KMS-11 (cell line): ENCODE data around the gene RIC8B.

Experiments used
- H2AFZ ChIP-seq: fragments of 200-600 bp; sonication (generic); 2 replicates; pipeline ENCODE4 v1.6.1; 2016; ENCODE audit warnings: antibody characterized with exemption, mixed run types, low read depth
- H3K27ac ChIP-seq: fragments of 200-600 bp; sonication (generic); 2 replicates; pipeline ENCODE4 v1.6.1; 2016; ENCODE audit warnings: mild to moderate bottlenecking, mixed run types
- H3K27me3 ChIP-seq: fragments of 200-600 bp; sonication (generic); 2 replicates; pipeline ENCODE4 v1.6.1; 2017; ENCODE audit warnings: mild to moderate bottlenecking, low read depth, mixed run types, moderate library complexity; ENCODE audit not compliant: insufficient read depth
- H3K36me3 ChIP-seq: fragments of 200-600 bp; sonication (generic); 2 replicates; pipeline ENCODE4 v1.6.1; 2017; ENCODE audit warnings: mild to moderate bottlenecking, mixed run types; ENCODE audit not compliant: insufficient read depth
- H3K4me1 ChIP-seq: fragments of 200-600 bp; sonication (generic); 2 replicates; pipeline ENCODE4 v1.6.1; 2016; ENCODE audit warnings: mild to moderate bottlenecking, low read depth, mixed run types; ENCODE audit not compliant: poor library complexity, severe bottlenecking
- H3K4me2 ChIP-seq: fragments of 200-600 bp; sonication (generic); 2 replicates; pipeline ENCODE4 v1.7.0; 2016; ENCODE audit warnings: mild to moderate bottlenecking, mixed run types
- H3K4me3 ChIP-seq: fragments of 200-600 bp; sonication (generic); IDR thresholded peaks from 2 replicates; pipeline ENCODE4 v1.6.1; 2017; ENCODE audit warnings: low read depth, low read length, mixed read lengths; ENCODE audit not compliant: insufficient read depth
- H3K79me2 ChIP-seq: fragments of 200-600 bp; sonication (generic); 2 replicates; pipeline ENCODE4 v1.6.1; 2016; ENCODE audit warnings: low read depth, mixed run types; ENCODE audit not compliant: insufficient read depth
- H3K9ac ChIP-seq: fragments of 200-600 bp; sonication (generic); 2 replicates; pipeline ENCODE4 v1.6.1; 2016; ENCODE audit warnings: mild to moderate bottlenecking, mixed run types
- H4K20me1 ChIP-seq: fragments of 200-600 bp; sonication (generic); 2 replicates; pipeline ENCODE4 v1.6.1; 2016; ENCODE audit warnings: mild to moderate bottlenecking, mixed run types; ENCODE audit not compliant: insufficient read depth
- CTCF ChIP-seq: fragments of 200-600 bp; sonication (generic); conservative IDR thresholded peaks from 2 replicates; pipeline ENCODE4 v1.6.1; 2017; ENCODE audit warnings: low read depth, mild to moderate bottlenecking, antibody characterized with exemption, low read length, moderate library complexity, mixed read lengths

RIC8B gene

GRCh38 chr12:106885026-106885425, 110.5 kb downstream of the RIC8B start:
- no peaks in the 10 kb centered on the region for H3K36me3 ChIP-seq
- no peak for TF ChIP-seq CTCF
- no peaks in the 10 kb centered on the region for H4K20me1 ChIP-seq
- no peak overlapping the region for H3K4me2 ChIP-seq
- H3K27ac ChIP-seq = no peak overlapping the region
- H3K4me1 ChIP-seq = no peaks in the 10 kb centered on the region
- no peaks in the 10 kb centered on the region for H3K79me2 ChIP-seq
- no peaks in the 10 kb centered on the region for H3K27me3 ChIP-seq
- H2AFZ ChIP-seq = no peak overlapping the region
- no peak overlapping the region for H3K9ac ChIP-seq
- H3K4me3 ChIP-seq = no peak overlapping the region

- Histone ChIP-seq H3K79me2 (no peaks in the 10 kb centered on the region), H3K4me2 (no peak overlapping the region), H3K4me3 (no peak overlapping the region), H3K9ac (no peak overlapping the region), H3K27ac (no peak overlapping the region), H2AFZ (no peak overlapping the region), H3K27me3 (no peaks in the 10 kb centered on the region), H4K20me1 (no peaks in the 10 kb centered on the region), H3K4me1 (no peaks in the 10 kb centered on the region), H3K36me3 (no peaks in the 10 kb centered on the region)
- no peak for TF ChIP-seq CTCF
These were observed 111.2 kb downstream of the RIC8B start for GRCh38 chr12:106885541-106886249.

GRCh38 chr12:106886932-106887331, 112.5 kb downstream of the RIC8B start:
- no peaks in the 10 kb centered on the region for H3K4me1 ChIP-seq
- no peaks in the 10 kb centered on the region for H3K79me2 ChIP-seq
- no peak overlapping the region for H3K4me3 ChIP-seq
- H4K20me1 ChIP-seq = no peaks in the 10 kb centered on the region
- H3K27me3 ChIP-seq = no peaks in the 10 kb centered on the region
- no peak overlapping the region for H2AFZ ChIP-seq
- no peaks in the 10 kb centered on the region for H3K36me3 ChIP-seq
- no peak overlapping the region for H3K27ac ChIP-seq
- no peak overlapping the region for H3K9ac ChIP-seq
- TF ChIP-seq CTCF = no peak
- no peak overlapping the region for H3K4me2 ChIP-seq

- Histone ChIP-seq H3K36me3 (no peaks in the 10 kb centered on the region), H3K79me2 (no peaks in the 10 kb centered on the region), H4K20me1 (no peaks in the 10 kb centered on the region), H3K4me1 (no peaks in the 10 kb centered on the region), H3K4me2 (no peak overlapping the region), H3K27me3 (no peaks in the 10 kb centered on the region), H3K4me3 (no peak overlapping the region), H3K9ac (no peak overlapping the region), H3K27ac (no peak overlapping the region), H2AFZ (no peak overlapping the region)
- TF ChIP-seq CTCF = no peak
These were observed 114.0 kb downstream of the RIC8B start for GRCh38 chr12:106888348-106888970.
